ENCODE measurements around the gene DPP6.

DNA sequence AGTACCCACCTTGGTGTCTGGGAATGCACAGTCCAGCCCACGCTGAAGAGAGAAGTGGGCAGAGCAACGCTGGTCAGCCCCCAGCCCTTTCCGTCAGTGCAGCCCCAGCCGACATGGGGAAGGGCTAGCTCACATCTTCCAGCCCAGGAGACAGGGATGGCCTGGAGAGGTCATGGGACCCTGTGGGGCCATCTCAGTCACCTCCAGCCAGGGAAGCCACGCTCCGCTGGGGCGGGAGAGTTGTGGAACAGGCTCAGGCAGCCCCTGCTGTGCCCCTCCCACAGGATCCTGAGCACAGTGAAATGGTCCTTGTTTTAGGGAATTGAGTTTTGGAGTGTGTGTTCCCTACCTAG is 865.6 kb downstream of the DPP6 start:
- TF ChIP-seq POLR2A (IDR thresholded peaks at IDR 0.05) (no peak), CTCF (IDR thresholded peaks at IDR 0.05) (no peak)
